ENCODE data around the gene FANCC.

Gene FANCC

DNA sequence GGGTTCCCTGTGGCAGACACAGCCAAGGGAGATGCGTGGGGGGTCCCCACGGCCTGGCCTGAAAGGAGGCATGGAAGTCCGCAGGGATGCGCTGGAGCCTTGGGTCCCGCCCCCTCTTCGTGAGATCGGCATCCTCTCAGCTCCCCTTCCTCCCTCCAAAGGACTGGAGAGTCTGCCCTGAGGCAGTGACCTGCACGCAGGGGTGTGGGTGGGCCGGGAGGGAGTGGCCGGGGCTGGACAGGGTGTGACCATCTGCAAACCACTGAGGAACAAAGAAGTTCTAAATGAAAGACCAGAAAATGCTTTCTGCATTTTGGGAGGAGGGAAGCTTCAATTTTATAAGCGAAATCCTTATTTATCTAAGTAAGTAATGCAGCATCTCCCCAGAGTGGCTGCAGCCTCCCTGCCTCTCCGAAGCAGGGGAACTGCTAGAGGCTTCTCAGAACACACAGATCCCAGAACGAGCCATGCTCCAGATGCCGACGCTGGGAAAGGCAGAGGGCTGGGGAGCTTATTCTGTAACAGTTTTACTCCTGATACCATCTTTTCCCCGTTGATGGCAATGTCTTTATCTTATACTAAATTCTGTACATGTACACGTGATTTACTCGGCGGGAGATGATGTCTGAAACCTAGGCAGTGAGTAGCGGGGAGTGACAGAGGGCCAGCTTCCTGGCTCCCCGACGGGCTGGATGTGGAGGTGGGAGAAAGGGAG lies 221.7 kb downstream of the FANCC start:
- DNase-seq, result no peak

DNA sequence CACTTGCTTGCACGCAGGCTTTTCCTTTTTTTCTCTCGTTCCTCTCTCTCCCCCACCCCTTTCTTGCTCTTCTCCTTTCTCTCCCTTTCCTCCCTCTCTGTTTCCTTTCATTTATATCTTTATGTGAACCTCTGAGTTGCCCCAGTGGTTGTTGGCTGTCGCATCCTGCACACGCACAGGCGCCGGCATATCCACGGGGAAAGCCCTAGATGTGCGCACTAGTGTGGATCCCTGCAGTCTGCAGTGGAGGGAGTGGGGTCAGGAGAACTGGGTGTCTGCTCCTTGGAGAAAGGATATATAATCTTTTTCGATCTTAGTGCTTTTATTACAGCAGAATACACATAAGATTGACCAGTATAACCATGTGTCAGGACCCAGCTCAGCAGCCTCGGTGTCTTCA lies 223.5 kb downstream of the FANCC start:
- no peak for DNase-seq

DNA sequence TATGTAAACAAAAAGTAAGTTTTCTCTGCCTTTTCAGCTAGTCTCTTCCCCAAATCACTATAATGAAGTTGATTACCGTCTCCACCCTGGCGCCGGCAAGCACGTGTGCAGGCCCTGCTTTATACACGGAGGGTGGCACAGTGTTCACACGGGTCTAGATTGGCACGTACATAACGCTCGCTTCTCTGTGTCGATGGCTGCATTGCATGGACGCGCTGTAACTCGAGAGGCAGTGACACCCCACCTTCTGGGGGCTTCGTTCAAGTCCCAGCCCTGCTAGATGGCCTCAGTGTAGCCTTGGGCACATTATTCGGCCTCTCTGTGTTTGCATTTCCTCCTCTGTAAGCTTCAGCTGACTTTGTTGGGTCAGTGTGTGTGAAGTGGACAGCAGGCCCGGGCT lies 223.9 kb downstream of the FANCC start:
- DNase-seq, result no peak

DNA sequence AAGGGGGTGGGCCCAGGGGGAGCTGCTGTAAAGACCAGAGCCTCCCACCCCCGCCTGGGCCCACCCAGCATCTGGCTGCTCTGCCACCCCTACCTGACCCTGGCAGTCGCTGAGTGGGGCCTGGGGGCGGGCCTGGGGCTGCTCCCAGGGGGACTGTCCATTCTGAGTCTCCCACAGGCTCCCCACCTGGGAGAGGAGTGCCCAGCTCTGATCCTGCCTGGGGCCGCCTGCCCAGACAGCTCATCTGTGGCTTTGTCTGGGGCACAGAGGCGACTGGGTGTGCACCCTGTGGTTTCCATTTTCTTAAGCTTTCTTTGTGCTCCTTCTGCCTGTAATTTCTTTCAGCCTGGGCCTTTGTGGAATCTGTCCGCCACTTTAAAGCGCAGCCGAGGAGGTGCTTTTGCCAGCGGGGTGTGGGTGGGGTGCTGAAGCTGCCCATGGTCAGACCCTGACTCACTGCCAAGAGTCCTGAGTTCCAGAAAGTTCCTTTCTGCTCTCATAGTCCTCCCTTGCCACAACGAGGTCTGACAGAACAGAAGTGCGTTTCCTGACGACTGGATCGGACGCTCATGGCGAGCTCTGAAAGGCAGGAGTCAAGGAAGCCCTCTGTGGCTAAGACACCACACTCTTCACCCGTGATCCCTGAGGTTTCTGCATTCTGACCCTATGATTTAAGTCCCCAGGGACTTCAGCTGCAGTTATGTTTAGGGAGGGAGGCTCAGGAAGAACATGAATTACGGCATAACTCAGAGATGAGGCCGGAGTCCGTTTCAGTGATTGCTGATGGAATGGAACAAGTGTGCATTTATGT lies 225.0 kb downstream of the FANCC start:
- DNase-seq, result no peak

DNA sequence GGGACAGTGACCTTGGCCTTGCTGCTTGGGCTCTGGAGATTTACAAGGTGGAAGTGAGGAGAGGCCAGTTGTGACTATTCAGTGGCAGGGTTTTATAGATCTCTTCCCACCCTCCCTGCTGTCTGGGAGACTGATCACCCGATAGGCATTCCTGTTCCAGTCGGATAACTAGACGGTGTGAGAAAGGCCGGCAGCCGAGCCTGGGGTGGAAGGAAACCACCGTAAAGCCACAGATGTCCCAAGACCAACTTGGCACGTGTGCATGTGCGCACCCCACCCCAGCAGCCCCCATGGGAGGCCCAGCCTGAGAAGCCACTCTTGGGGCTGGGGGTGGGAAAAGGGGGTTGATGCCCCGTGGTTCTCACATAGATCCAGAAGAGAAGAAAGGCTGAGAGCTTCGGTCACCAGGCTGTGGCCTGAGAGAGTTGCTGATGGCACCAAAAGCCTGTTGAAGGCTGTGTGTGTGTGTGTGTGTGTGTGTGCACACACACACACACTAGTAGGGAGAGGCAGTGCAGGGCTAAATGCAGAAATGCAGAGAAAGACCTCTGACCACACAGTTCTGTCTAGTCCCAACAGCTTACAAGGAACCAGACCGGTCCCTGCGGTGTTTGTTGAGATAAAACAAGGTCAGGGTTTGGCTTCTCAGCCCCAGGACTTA lies 225.8 kb downstream of the FANCC start:
- DNase-seq, result no peak

DNA sequence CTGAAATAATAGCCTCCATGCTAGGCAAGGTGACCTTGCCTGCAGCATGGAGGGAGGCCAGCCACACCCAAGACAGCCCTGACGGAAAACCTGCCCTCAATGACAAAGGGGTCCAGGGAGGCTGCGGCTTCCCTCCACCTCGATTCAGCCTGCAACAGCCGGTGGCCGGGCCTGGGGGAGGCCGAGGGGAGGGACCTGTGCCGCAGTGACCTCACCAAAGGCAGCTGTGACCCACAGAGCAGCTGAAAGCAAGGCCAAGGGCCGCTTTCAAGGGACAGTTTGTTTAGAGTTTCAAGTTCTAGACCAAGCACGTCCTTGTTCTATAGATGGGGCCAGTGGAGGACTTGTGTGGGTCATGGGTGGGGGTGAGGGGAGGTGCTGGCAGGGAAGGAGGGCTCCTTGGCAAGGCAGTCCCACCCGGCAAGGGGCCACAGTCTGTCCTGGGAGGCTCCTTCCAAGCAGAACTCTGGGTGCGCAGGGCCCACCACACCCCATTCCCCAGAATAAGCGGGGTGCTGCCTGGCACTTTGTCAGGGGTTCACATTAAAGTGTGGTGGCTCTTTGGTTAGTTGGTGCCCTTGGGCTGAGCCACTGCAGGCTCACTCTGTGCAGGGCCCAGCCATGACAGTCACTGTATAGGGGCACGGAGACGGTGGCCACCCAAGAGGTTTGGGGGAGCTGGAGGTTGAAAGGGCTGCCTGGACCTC lies 226.5 kb downstream of the FANCC start:
- no peak for DNase-seq

DNA sequence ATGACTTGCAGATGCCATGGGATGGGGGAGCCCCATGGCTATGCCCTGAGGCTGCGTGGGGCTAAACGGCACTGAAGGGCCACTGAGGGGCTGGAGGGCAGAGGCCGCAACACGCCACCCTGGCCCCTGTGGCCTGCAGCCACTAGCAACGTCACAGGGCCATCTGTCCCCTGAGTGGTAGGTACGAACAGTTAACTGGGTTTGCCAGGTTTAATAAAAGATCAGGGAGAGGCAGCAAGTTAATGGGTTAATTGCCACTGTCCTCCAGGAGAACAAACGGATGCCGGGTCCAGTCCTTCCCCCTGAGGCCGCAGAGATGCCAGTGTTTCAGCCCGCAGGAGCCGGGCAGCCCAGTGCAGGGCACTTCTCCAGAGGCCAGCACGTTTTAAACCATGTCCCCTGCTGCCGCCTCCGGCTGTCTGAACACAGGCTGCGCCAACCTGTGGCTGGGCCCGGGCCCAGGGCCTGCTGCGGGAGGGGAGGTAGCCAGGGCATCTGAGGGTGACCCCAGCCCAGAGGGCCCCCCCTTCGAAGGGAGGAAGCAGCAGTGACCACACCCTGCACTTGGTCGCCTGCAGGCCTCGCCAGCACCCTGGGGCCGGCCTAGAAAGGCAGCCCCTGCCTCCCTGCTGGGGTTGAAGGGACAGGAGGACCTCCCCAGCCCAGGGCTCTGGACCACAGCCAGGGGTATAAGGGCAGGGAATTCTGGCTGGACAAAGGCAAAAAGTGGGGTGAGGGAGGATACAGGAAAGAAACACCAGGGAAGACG lies 227.3 kb downstream of the FANCC start:
- no peak for DNase-seq

DNA sequence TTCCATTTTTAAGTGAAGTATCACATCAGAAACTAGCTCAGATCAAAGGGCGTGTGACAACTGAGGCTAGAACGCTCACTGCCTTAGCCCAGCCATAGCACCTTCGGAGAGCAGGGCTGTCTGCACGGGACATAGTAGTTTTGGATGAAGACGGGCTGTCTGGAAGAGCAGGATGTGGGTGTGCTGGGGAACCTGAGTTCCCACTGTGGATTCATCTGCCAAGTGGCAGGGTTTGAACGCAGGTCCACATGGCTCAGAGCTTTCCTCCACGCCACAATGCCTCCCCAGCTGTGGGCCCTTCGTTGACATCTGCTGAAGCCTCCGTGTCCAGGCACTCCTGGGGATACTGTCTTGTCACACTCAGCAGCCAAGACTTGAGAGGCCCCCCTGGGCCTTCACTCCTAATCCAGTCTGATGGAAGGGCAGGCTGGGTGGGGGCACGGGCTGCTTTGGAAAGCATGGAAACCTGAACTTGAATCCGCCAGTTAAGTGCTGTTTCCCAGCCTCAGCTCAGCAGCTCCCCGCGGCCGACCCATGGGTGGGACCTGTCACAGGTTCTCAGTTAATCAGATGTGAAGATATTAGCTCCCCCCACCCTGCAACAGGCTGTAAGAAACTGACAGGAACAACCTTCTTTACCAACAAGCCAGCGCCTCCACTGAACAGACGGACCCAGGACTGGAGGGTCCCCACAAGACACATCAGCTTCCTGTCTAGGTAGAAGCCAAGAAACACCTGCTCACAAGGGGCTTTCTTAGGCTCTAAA lies 228.1 kb downstream of the FANCC start:
- no peak for DNase-seq

DNA sequence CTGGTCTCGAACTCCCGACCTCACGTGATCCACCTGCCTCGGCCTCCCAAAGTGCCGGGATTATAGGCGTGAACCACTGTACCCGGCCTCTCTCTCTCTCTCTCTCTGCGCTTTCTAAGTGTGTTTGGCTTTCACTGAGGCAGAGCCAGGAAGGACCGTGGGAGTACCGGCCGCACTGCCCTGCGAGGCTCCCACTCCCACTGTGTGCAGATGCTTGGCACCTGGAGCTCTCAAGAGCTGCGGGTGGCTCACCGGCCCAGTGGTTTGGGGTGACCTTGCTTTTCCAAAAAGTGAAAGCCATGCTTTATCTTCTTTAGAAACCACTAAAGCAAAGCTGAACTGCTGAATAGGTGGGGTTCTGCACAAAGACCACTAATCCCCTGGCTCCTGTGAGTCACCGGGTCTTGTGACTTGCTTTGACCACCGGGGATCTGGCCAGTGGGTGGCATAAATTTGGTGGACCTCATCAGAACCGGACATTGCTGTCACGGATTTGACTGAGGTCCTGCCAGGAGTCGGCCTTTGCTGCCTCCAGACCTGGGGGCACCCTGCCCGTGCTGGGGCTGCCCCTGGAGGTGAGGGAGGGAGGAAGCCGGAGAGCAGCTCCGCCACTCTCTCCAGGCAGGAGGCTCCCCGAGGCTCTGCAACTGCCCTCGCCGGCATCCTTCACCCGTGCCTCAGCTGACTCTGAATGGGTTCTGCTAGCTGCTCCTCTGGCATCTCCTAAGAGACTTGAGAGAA lies 228.9 kb downstream of the FANCC start:
- DNase-seq, result no peak

DNA sequence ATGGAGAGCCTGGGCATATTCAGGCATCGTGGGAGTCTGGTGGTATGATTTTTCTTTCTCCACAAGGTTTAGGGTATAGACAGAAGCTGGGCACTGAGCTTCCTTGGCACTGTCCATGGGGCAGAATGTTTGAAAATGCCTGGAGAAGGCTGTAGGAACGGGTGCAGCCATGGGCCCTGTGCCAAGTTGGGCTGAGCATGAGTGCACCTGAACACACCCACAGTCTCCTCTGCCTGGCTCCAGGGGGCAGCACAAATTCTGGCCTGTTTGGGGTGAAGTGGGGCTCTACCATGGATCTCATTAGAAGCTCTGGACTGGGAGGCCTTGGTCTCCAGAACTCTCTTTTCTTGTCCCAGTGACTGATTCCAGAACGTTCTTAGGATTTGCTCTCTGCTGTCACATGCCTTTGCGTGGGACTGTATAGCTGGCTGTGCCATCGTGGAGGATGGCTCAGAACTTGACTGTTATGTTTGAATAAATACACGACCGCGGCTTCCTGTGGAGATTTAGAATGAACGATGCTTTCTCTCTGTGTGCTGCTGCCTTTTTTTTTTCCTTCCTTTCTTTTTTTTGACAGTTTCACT lies 229.8 kb downstream of the FANCC start:
- DNase-seq, result no peak

DNA sequence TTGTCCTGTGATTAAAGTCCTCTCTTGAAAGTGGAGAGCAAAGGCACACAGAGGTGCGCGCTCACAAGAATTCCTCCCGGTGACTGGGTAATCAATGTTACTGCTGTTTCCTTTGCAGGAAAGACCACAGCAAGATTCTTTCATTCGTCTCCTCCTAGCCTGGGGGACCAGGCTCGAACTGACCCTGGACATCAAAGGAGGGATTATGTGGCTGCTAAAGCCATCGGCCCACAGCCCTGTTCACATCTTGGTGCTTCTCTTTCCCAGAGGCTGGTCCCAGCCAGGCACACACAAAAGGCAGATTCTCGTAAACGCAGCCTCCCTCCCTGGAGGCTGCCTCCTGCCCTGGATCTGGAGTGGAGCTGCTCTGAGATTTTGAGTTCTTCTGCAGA lies 230.9 kb downstream of the FANCC start:
- DNase-seq, result no peak

DNA sequence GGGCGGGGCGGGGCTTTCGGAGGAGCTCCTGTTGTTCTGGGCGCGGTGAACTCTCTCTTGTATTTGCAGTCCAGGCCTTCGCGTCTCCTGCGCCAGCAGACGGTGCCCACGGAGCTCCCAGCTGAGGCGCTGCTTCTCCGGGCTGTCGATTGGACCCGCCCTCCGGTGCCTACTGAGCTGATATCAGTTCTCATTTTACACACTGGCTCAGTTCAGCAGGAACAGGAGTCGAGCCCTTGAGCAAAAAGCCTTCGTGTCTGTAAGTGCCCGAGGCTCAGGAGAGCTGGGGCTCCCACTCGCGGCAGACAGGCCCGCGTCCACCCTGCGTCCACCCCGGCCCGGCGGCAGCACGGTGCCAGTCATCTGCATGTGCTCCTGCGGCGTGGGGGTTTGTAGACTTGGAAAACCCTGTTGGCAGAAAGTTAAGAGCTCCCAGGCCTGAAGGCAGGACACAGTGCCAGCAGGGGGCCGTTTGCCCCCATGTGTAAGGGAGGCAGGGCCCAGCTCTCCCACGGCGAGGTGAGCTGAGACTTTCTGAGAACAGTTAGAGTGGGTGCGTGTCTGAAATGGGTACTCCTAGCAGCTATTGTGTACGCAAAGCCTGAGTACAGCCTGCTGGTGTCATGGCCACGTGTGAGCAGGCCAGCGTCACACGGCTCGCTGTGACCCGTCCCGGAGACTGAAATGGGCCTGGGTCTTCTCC lies 231.5 kb downstream of the FANCC start:
- DNase-seq, result no peak

DNA sequence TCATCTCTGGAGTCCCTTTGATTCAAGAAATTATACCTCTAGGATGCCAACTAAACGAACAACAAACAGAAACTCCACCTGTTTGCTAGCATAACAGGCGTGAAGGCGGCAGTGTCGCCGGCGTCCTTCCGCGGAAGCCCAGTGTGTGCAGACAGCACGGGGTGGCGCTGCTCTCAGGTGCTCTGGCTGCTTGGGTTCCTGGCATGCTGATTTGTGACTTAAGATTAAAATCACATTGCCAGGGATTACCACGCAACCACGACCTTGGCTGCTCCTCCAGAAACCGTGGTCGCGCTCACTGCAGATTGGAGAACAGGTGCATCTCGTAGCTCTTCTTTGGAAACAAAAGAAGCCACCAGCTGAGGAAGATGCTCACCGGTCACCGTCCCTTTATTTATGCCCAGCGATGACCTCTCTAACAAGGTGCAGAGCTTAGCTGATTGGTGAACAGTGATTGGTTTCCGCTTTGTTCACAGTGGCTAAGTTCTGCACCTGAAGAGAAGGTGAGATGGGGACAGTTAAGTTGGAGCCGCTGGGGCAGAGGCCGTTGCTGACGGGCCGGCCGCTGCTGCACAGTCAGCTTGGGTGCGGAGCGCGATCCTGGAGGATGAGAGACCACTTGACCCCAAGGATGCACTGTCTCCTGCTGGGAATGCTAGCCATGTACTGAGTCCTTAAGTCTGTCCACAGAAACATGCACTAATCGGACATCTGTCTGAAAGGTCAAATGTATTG lies 232.3 kb downstream of the FANCC start:
- DNase-seq, result no peak

DNA sequence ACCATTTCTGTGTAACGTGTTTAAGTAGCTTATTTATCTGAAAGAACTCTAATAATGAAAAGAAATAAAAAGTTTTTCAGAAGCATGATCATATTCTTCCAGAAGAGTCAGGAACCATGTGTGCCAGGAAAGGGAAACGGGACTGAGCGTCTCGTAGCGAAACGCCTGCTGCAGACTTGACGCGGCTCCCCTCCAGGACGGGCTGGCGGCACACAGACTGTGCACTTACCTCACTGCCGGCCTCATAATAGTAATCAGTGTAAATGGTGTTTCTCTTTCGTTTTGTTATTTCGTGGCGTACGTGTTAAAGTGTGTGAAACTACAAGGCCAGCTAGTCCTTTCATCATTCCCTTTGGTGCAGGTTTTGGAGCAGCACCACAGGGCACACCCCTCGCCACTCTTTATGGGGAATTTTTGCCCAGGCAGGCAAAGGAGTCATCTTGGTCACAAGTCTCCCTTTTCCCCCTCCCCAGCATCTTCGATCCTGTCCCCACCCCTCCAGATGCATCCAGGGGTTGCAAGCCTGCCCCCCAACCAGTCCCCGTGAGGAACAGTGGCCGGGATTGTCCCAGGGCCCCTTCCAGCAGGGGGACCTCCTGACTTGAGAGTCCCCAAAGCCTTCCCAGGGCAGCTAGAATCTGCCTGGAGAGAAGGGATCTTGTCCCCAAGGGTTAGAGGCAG lies 233.1 kb downstream of the FANCC start:
- DNase-seq, result no peak

DNA sequence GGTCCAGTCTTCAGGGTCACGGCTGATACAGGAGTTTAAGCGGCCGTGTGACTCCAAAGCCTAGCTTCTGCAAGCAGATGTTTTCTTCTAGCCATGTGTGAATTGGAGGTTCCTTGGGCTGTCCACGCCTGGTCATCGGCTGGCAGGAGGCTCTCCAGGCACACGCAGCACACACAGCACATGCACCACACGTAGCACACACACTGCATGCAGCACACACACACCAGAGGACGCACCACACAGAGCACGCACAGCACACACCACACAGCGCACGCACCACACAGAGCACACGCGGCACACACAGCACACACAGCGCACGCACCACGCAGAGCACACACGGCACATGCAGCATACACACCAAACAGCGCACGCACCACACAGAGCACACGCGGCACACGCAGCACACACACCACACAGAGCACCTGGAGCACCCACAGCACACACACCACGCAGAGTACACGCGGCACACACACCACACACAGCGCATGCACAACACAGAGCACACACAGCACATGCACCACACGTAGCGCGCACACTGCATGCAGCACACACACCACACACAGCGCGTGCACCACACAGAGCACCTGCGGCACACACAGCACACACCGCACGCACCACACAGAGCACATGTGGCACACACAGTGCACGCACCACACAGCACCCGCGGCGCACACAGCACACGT lies 234.3 kb downstream of the FANCC start:
- DNase-seq, result no peak

DNA sequence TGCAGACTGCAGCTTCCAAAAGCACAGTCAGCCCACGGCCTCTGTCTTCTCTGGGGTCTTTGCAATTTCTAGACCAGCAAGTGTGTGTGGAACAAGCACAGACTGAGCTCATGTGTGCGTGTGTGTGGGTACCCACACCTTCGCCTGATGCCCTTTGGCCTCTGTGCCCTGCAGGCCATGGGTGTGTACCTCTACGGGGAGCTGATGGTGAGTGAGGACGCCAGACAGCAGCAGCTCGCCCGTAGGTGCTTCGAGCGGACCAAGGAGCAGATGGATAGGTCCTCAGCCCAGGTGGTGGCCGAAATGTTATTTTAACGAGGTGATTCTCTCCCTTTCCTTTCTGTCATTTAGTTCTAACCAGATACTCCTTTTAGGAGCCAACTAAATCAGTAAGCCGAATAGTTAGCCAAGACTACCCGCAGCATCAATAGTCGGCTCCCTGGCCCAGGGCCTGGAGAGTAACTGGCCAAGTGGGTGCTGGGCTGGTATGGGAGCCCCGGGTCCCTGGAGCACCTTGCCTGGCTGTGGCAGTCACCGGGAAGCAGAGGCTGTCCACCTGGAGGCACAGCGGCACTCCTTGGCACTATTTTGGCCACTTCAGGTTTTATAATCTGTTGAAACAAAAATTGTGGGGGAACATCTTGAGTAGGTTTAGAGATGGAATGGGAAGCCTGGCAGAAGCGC lies 235.0 kb downstream of the FANCC start:
- no peak for DNase-seq

DNA sequence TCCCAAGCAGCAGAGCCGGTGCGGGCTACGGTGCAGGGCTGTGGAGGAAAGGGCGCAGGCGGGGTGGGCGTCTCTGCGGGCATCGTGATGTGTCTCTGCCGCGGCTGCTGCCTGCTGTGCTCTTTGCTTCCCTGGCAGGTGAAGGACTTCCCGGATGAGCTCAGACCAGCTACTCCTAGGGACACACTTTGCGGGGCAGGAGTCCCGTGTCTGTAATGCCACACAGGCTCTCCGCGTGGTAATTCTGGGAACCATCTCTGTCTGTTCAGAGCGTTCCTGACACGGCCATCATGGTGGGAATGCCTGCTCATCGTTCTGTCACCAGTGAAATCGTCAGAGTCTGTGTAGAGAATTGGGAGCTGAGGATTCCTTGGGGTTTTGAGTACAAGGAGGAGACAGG lies 235.5 kb downstream of the FANCC start:
- DNase-seq, result no peak
